ENCODE measurements around the gene TMEM165.
"Not testable (repeated sequence)": the region's sequence is repeated elsewhere in the genome, so short reads cannot be mapped to it uniquely, and the experiment has no call there.

The TMEM165 gene, protein sequence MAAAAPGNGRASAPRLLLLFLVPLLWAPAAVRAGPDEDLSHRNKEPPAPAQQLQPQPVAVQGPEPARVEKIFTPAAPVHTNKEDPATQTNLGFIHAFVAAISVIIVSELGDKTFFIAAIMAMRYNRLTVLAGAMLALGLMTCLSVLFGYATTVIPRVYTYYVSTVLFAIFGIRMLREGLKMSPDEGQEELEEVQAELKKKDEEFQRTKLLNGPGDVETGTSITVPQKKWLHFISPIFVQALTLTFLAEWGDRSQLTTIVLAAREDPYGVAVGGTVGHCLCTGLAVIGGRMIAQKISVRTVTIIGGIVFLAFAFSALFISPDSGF

DNA sequence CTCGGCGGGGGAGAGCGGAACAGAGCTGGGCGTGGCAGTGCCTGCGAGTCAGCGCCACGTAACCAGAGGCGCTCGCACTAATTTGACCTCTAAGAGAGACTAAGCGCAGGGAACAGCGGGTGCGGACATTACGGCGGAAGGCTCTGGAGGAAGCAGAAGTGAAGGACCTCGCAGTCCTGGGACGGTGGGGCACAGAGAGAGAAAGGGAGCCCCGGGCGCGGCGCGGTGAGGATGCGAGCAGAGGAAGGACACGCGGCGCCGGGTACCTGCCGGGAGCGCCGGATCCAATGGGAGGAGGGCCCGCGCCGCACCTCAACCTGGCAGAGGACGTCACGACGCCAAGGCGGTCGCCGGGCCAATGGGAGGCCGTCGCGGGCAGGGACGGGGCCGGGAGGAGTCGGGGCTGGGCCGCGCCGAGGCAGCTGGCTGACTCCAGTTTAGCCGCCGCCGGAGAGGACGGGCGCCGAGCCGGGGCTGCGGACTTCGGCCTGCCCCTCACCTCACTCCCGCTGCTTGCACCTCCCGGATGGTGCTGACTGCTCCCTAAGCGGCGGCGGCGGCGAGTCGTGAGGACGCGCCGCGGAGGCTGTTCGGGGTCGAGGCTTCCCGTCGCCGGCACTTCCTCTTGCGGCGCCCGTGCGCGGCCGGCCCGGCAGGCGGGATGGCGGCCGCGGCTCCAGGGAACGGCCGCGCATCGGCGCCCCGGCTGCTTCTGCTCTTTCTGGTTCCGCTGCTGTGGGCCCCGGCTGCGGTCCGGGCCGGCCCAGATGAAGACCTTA lies at the start of gene TMEM165:
Gene TMEM165, plus strand, starts transcription at position 429 of the 779 bp plus-strand sequence. Its CDS starts 233 bp downstream, at position 662.
- DNase-seq (ENCODE audit: extremely low read depth in 1 of 2, low read depth in 1 of 2): peak; percentile 61 to 81

DNA sequence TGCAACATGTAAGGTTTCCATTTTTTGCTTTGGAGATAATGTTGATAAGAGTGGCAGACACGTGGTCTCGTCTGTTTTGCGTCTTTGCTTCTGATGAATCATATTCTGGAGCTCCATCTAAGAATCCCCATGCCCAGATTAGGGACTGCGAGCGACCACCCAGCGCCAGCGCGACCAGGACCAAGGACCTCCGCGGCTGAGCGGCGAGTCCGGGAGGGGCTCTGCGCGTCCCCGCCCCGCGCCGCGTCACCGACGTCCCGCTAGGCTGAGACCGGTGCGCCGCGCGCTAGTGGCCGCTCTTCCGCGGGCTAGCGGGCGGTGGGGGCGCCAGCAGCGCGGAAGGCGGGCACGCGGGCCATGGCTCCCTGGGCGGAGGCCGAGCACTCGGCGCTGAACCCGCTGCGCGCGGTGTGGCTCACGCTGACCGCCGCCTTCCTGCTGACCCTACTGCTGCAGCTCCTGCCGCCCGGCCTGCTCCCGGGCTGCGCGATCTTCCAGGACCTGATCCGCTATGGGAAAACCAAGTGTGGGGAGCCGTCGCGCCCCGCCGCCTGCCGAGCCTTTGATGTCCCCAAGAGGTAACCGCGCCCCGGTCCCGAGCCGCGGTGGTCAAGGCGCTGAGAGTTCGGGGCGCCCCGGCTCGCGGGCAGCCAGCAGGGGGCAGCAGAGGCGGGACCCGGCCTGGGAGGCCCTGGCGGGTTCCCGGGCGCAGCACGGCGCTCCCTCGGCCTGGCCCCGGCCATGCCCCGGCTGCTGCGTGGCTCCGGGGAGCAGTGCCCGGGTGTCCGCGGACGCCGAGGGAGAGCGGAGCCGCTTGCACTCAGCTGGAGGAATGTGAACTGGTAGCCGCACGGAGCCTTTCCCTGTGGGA lies 49.5 kb upstream of the TMEM165 start, which contains the start of gene SRD5A3:
Gene SRD5A3, plus strand, starts transcription at position 263 of the 871 bp plus-strand sequence. Its CDS starts 95 bp downstream, at position 358.
- DNase-seq (ENCODE audit: extremely low read depth in 1 of 2, low read depth in 1 of 2): peak; percentile 34 to 74

DNA sequence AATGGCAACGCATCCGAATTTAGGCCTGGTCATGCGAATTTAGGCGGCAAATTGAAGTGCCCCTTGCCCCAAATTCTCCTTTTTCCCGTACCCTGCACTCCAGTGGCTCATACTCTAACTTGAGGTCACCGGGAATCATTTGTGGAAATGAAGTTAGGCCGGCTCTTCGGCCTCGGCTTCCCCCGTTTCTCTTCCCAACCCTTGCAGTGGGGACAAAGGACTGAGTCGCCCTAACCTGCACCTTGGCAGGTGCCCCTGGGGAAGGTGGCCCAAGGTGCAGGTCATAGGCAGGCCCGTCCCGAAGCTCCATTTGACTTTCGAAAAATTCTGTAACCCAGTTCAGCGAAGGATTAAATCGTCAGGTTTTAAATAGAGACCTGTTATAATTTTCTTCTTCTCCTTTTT lies 48.9 kb upstream of the TMEM165 start:
- no peak for DNase-seq (ENCODE audit: extremely low read depth in 1 of 2, low read depth in 1 of 2)

DNA sequence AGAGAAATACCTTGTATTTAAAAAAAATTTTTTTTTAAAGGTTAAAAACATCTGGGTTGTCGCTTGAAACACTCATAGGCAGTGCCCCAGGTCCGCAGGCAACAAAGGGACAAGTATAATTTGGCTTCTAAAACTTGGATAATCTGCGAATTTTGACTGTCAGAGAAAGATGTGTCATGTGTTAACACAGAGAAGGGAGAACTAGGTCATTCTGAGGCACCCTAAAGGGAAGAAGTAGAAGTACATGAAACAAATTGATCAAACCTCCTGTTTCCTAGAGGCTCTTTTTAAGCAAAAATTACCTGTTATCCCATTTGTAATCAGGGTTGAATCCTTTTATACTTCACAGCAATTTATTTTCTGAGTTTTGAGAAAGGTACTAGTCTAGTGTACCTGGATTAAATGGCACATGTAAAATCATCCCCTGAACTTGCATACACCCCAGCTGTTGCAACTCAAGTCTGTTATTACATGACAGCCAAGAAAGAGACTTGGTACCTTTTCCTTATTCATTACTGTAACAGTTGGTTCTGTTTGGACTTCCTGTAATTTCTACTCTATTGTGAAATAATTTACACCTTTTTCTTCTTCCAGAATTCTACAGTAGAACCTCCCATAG lies 48.0 kb upstream of the TMEM165 start:
- no peak for DNase-seq (ENCODE audit: extremely low read depth in 1 of 2, low read depth in 1 of 2)

DNA sequence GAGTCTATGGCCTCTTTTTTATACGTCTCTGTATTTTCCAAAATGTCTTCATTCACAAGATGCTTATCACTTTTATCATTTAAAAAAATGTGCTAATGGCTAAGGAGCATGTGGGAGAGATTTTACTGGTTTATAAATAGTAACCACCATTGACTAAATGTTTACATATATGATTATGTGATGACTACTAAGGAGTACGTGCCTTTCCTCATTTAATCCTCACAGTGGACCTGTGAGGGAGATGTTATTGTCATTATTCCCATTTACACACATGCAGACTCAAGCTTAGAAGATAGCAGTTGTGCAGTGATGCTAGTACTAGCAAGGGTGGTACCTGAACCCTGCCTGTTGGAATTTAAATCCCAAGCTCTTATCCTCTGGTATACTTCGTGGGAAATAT lies 47.3 kb upstream of the TMEM165 start:
- DNase-seq (ENCODE audit: extremely low read depth in 1 of 2, low read depth in 1 of 2): no peak

DNA sequence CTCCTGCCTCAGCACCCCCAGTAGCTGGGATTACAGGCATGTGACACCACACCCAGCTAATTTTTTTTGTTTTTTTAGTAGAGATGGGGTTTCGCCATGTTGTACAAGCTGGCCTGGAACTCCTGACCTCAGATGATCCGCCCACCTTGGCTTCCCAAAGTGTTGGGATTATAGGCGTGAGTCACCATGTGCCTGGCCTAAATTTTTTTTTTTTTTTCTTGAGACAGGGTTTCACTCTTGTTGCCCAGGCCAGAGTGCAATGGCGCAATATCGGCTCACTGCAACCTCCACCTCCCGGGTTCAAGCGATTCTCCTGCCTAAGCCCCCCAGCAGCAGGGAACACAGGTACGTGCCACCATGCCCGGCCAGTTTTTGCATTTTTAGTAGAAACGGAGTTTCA lies 44.9 kb upstream of the TMEM165 start:
- not testable (repeated sequence) for DNase-seq (ENCODE audit: extremely low read depth in 1 of 2, low read depth in 1 of 2)

DNA sequence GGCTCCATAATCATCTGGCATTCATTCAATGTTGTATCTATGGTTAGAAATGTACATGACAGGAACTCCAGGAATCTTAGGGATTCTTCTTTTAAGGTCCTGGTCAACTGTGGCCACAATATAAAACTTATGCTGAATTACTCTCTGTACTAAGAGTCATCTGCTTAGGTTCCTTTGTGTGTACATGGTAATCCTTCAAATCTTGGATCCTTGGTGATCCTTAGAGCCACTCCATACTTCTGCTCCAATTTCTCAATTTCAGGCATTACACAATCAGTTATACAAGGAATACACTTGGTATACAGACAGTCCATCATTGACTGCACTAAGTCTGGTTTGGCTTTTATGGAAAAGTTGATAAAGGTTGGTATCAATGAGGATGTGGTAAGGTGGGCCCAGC lies 43.9 kb upstream of the TMEM165 start:
- DNase-seq (ENCODE audit: extremely low read depth in 1 of 2, low read depth in 1 of 2): no peak

DNA sequence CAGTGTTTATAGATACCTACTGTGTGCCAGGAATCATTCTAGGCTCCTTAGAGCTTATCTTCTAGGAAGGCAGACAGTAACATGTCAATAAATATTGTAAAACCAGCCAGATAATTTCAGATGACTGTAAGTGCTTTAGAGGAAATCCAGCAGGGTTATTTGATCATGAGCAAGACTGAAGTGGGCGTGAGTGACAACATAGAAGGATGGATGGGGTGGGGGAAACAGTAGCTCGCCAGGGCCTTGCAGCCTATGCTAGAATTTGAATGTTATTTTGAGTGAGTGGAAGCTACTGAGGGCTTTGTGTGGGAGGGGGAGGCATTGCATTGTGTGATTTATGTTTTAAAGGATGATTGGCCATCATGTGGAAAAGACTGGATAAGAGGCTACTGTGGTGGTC lies 43.0 kb upstream of the TMEM165 start:
- DNase-seq (ENCODE audit: extremely low read depth in 1 of 2, low read depth in 1 of 2): no peak

DNA sequence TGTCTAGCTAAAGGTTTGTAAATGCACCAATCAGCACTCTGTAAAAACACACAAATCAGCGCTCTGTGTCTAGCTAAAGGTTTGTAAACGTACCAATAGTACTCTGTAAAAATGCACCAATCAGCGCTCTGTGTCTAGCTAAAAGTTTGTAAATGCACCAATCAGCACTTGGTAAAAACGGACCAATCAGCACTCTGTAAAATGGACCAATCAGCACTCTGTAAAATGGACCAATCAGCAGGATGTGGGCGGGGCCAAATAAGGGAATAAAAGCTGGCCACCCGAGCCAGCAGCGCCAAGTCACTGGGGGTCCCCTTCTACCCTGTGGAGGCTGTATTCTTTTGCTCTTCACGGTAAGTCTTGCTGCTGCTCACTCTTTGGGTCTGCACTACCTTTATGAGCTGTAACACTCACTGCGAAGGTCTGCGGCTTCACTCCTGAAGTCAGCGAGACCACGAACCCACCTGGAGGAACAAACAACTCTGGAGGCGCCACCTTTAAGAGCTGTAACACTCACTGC lies 42.5 kb upstream of the TMEM165 start:
- not testable (repeated sequence) for DNase-seq (ENCODE audit: extremely low read depth in 1 of 2, low read depth in 1 of 2)

DNA sequence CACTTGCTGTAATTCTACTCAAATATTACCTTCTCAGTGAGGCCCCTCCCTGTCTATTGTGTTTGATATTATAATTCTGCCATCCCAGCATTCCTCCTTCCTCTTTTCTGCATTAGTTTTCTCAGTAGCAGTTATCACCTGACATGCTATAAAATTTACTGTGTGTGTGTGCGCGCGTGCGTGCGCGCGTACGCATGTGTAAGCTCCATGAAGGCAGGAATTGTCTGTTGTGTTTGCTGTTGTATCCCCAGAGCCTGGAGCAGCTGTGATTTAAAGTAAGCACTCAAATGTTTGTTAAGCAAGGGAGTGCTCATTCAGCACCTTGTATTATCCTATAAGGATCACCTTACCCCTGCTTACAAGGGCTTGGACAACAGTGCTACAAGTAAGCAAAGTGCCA lies 41.1 kb upstream of the TMEM165 start:
- DNase-seq (ENCODE audit: extremely low read depth in 1 of 2, low read depth in 1 of 2): no peak

DNA sequence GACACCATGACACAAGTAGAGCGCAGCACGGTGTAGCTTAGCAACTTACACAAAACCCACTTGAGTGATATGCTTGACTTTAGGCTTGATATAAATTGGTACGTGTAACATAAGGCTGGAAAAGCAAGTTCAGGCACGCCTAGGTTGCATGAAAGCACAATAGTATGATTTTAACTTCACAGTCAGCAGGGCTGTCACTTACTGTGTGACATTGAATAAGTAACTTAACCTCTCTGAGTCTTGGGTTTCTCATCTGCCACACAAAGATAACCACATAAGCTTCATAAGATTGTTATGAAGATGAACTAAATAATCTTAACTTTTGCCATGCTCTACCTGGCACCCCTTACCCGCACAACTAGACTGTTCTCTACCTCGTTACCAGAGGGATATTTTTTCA lies 40.2 kb upstream of the TMEM165 start:
- DNase-seq (ENCODE audit: extremely low read depth in 1 of 2, low read depth in 1 of 2): no peak

DNA sequence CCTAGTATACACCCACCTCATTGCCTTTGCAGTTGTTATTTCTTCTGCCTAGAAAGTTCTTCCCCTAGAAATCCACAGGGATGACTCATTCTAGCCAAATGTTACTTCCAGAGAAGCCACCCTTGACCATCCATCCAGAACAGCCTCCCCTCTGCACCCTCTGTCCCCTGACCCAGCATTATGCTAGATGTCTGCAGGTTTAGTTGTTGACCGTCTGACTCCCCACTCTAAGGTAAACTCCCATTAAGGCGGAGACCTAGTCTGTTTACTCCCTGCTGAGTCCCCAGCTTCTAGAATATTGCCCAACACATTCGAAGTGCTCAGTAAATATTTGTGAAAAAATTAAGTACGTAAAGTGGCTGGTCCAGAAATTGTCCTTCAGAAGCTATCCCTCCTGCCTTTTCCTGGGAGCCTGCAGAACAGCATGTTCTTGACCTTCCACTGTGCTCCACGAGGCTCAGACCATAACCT lies 38.7 kb upstream of the TMEM165 start:
- no peak for DNase-seq (ENCODE audit: extremely low read depth in 1 of 2, low read depth in 1 of 2)

DNA sequence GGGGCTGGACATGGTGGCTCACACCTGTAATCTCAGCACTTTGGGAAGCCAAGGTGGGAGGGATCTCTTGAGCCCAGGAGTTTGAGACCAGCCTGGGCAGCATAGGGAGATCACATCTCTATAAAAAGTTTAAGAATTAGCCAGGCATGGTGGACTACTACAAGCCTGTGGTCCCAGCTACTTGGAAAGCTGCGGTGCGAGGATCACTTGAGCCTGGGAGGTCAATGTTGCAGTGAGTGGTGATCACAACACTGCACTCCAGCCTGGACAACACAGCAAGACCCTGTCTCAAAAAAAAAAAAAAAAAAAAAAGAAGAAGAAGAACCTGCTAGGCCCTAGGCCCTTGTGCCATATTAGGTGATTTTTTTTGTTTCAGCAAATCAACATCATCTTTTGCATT lies 37.5 kb upstream of the TMEM165 start:
- no peak for DNase-seq (ENCODE audit: extremely low read depth in 1 of 2, low read depth in 1 of 2)

DNA sequence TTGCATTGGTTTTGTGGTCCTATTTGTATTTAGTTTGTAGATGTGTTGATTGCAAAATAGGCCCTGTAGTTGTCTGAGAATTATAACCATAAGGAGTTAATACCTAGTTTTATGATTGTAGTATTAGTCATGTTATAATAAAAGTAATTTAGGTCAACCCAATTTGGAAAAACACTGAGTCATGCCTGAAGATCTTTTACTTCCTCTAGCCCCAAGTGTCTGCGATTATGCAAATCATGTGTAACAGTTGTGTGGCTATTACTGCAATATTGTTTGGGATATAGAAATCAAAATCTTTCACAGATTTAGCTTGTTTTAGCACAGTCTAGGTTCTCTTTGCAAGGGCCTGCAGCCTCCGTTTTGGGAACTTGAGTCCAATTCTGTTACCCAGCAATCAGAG lies 37.1 kb upstream of the TMEM165 start:
- no peak for DNase-seq (ENCODE audit: extremely low read depth in 1 of 2, low read depth in 1 of 2)

DNA sequence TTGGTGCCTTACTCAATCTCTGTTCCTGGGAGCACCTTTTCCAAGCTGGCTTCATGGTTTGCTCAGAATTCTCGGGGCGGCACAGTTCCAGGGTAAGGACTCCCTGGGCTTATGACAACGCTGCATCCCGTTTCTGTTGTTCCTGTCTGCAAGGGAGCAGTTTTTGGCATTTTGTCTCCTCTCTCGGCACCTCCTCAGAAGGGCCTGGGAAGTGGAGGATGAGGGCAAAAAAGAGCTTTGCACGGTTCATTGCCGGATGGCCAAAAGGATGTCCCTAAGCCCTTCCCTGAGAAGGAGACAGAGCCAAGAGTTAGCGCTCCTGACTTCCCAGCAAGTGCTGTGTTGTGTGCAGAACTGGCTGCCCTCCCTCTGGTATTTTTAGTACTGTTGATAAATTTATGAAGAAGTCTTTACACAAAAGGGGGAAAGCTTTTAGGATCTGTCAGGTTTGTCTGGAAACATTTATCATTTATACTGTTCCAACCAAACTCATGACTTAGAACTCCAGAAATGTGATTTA lies 36.3 kb upstream of the TMEM165 start:
- no peak for DNase-seq (ENCODE audit: extremely low read depth in 1 of 2, low read depth in 1 of 2)

DNA sequence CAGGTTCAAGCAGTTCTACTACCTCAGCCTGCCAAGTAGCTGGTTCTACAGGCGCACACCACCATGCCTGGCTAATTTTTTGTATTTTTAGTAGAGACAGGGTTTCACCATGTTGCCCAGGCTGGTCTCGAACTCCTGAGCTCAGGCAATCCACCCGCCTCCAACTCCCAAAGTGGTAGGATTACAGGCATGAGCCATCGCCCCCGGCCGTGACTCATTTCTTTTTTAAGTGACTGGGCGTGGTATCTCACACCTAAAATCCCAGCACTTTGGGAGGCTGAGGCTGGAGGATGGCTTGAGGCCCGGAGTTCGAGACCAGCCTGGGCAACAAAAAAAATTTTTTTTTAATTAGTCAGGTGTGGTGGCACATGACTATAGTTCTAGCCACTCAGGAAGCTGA lies 32.8 kb upstream of the TMEM165 start:
- DNase-seq (ENCODE audit: extremely low read depth in 1 of 2, low read depth in 1 of 2): not testable (repeated sequence)

DNA sequence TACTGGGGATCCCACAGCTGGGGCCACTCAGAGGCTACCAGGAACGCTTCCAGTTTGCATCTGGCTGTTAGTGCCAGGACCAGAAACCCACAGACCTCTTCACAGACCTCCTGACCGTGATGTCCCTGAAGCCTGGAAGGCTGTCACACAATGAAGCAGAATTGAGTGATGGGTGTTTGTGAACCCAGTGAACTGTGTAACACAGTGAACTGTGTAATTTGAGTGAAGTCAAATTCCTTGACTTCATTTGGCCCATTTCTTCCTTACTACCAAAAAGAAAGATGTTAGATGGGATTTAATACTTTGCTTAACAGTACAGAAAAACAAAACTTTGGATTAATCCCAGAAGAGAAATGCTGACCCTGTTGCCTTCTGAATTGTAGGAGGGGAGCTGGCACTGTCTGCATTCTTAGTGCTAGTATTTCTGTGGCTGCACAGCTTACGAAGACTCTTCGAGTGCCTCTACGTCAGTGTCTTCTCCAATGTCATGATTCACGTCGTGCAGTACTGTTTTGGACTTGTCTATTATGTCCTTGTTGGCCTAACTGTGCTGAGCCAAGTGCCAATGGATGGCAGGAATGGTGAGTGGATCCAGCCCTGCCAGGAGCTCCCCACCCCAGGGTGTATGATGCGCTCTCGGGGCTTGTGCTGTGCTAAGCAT lies 31.9 kb upstream of the TMEM165 start:
- no peak for DNase-seq (ENCODE audit: extremely low read depth in 1 of 2, low read depth in 1 of 2)

DNA sequence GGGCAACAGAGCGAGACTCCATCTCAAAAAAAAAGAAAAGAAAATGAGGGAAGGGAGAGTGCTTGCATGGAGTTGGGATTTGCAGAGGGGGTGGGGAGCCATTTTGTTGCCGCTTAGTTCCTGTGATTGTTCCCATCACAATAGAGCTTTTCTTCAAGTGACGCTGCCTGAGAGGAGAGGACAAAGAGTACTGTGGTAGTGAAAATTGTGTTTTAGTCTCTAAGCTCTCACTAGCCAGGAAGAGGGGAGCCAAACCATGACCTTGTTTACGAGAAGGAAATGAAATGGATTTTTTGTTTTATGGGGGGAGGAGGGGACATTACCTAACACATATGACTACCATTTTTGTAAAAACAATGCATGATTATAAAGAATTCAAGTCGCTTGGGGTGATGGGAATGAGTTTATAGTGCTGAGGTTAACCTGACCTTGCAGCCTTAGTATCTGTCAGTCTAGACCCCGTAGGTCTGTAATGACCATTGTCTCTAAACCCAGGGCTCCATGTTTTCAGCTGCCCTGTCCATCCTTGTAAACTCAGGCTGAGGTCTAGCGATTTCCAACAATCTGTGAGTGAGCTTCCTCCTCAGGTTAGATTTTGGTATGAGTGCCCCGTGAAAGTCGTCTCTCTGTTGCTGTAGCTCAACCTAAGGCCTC lies 30.9 kb upstream of the TMEM165 start:
- DNase-seq (ENCODE audit: extremely low read depth in 1 of 2, low read depth in 1 of 2): no peak

DNA sequence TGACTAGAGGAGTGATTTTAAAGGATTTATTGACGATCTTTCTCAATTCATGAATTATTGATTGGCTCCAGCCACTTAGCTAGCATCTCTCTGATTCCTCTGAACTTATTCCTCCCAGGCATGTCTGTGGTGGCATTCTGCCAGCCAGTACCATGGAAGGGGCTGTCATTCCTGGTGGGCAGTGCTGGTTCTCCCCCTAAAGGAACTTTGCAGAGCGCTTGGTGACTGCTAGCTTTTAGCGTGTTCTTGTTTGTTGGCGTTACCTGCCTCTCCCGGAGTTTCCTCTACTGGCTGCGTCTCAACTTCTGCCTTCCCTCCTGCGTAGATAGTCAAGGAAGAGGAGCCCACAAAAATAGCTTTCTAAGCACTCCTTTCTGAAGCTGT lies 30.4 kb upstream of the TMEM165 start:
- DNase-seq (ENCODE audit: extremely low read depth in 1 of 2, low read depth in 1 of 2): no peak

Measured in activated CD8-positive, alpha-beta memory T cell treated with anti-CD3 and anti-CD28 coated beads for 1 hour (primary cell).